Measurements from ENCODE around the gene GID4.

The GID4 gene

GRCh38 chr17:18101828-18102227 lies 62.6 kb downstream of the GID4 start:
- DNase-seq (ENCODE audit: low spot score): no peak

- no peak for DNase-seq (ENCODE audit: low spot score)
These were observed 63.4 kb downstream of the GID4 start for GRCh38 chr17:18102640-18103039.

GRCh38 chr17:18105027-18105426 lies 65.8 kb downstream of the GID4 start:
- DNase-seq (ENCODE audit: low spot score): no peak

GRCh38 chr17:18105595-18105994 lies 66.4 kb downstream of the GID4 start:
- no peak for DNase-seq (ENCODE audit: low spot score)

DNA sequence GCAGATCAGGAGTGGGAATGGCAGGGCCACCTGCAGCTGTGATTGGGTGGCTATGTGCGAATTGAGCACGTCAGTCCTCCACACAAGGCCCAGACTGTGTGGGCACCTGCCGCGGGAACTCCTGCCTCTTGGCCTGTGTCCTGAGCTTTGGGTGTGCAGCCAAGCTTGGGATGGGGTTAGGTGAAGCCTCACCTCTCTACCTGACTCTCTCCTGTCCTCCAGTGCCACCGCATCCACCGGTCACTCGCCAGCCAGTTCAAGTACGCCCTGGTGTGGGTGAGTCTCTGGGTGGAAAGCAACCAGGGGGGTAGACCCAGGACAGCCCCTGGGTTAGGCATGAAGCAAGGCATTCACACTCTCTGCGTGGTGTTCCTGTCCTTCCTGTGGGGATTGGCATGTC lies 67.0 kb downstream of the GID4 start:
- no peak for DNase-seq (ENCODE audit: low spot score)

GRCh38 chr17:18107061-18107790 lies 68.0 kb downstream of the GID4 start:
- DNase-seq (ENCODE audit: low spot score): no peak

DNA sequence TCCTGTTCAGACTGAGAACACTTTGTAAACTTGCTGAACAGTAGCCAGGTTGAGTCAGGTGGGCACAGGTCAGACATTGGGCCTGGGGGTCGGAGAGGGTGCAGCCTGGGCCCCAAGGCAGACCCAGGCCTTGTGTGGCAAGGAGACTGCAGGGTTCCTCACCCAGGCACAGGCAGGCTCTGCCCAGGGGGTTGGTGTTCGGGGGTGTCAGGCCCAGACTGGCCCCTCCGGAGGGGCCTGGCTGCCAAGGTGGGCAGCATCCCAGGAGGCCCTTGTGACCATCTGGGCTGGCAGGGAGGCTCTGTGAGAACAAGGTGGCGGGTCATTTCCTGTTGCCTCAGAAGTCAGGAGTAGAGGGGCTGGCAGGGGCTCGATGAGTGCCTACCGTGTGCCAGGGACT lies 68.8 kb downstream of the GID4 start:
- DNase-seq (ENCODE audit: low spot score): no peak

GRCh38 chr17:18108401-18109312 lies 69.4 kb downstream of the GID4 start, which contains the start of gene MYO15A:
Gene MYO15A, plus strand, starts transcription at chr17:18108756. Its CDS starts 10,045 bp downstream, at chr17:18118801.
- DNase-seq (ENCODE audit: low spot score): no peak

DNA sequence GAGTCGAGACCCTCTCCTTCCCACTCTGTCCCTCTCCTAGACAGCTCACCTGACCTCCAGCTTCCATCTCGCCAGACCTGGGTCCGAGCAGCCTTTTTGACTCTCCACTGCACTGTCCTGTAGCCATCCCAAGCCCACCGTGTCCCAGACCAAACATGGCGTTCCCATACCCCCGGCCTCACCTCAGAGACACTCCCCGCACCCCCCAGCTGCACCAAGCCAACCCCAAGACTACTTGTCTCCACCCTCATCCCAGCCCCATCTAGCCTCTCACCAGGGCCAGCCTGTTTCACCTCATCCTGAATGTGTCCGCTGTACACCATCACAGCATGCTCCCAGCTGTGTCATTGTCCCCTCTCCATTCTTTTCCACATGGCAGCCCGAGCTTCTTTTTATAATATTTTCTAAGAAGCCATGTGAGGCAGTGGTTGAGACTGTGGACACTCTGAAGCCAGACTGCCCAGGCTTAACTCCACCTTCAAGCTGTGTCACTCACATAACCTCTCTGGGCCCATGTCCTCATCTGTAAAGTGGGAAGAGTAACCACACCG lies 70.8 kb downstream of the GID4 start:
- no peak for DNase-seq (ENCODE audit: low spot score)

DNA sequence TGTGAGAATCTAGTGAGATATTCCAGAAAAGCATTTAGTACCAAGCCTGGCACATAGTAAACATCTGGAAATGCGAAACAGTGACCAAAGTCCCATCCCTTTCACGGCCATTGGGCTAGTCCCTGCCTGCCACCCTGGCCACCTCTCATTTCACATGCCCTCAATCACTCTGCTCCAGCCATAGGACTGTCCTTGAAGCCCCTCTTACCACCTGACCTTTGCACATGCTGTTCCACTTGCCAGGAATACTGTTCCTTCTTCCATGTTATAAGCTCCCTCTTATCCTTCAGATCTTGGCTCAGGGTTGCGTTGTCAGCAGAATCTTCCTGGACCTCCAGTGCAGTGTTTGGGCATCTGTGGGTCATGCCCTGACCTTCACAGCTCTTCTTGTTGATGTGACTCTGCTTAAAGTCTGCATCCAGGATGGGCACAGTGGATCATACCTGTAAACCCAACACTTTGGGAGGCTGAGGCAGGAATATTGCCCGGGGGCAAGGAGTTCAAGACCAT lies 71.5 kb downstream of the GID4 start:
- DNase-seq (ENCODE audit: low spot score): no peak

GRCh38 chr17:18111330-18111971 lies 72.2 kb downstream of the GID4 start:
- no peak for DNase-seq (ENCODE audit: low spot score)

DNA sequence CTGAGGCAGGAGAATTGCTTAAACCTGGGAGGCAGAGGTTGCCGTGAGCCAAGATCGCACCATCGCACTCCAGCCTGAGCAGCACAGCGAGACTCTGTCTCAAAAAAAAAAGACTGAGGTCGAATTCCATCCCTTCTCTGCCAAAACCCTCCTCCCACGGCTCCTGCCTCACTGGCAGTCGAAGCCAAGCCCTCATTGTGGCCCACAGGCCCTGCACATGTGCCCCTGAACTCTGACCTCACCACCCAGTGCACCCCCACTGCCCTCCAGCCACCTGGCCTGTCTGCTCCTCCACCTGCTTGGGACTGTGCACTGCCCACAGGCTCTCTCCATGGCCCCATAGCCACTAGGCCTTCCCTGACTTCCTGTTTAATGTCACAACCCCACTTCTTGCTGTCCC lies 76.3 kb downstream of the GID4 start:
- no peak for DNase-seq (ENCODE audit: low spot score)

DNA sequence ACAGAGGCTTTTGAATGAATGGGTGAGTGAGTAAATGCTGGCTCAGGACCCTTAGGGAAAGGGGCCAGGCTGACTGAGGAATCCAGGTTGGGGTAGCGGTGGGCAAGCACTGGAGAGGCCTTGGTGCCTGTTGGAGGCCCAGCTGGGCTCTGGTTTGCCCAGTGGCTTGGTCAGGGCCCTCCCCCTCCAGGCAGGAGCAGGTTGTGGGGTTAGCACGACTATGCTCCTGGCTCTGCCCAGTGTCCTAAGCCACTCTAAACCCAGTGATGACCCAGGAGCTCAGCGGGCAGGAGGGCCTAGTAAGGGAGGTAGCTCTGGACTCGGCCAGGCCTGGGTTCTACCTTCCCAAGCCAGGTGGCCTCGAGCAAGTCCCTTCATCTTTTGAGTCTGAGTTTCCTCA lies 76.9 kb downstream of the GID4 start:
- no peak for DNase-seq (ENCODE audit: low spot score)

DNA sequence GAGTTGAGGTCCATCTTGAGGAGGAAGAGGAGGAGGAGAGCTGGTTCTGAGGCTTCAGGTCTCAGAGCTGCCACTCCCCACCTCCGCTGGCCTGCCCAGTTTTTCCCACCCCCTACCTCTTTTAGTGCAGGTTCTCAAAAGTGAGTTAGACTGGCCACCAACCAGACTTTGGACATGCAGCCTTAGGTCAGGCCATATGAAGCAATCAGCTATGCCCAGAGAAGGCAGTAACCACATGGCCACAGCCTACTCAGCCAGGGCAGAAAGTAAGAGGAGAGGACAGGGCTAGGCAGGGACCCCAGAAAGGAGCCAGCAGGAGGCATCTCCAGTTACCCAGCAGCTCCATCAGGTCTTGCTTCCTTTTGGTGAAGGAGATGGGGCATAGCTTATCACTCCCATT lies 78.3 kb downstream of the GID4 start:
- DNase-seq (ENCODE audit: low spot score): no peak

Measured in left forelimb (tissue), 1 donor.